Lung (tissue), 12 donors: ENCODE measurements around the gene STK32B. TPM values are rescaled to one million over a fixed set of nuclear protein-coding genes. Genes with fewer than 3 reads are reported as not detected.

Experiments
- ATAC-seq: fragments of 200-7000 bp; cut with Tn5 transposase; one replicate; pipeline ENCODE4 v1.9.1; 2020; ENCODE audit warnings: moderate number of reproducible peaks; ENCODE audit not compliant: insufficient read depth, low FRiP score
- DNase-seq, 3 donors: peaks; one replicate each; pipeline ENCODE4 v3.0.0-alpha.2; 2013 to 2017
- H3K27ac ChIP-seq, 2 donors: one replicate each; pipeline ENCODE4 v1.5.1; 2013; ENCODE audit warnings: mild to moderate bottlenecking in 2 of 2, moderate library complexity in 2 of 2, control low read depth in 1 of 2, inconsistent platforms in 1 of 2, low read depth in 1 of 2, low read length in 1 of 2
- H3K27me3 ChIP-seq, 3 donors: one replicate each; pipeline ENCODE4 v1.5.1; 2013; ENCODE audit warnings: low read length in 2 of 3; ENCODE audit not compliant: control insufficient read depth in 3 of 3, insufficient read depth in 3 of 3
- H3K36me3 ChIP-seq, 4 donors: one replicate each; pipeline ENCODE4 v1.5.1; 2013; ENCODE audit warnings: low read length in 4 of 4, mild to moderate bottlenecking in 1 of 4, moderate library complexity in 1 of 4; ENCODE audit not compliant: control insufficient read depth in 4 of 4, insufficient read depth in 4 of 4
- H3K4me1 ChIP-seq, 5 donors: one replicate each; pipeline ENCODE4 v1.5.1; 2013; ENCODE audit warnings: low read length in 5 of 5, mild to moderate bottlenecking in 2 of 5, moderate library complexity in 1 of 5; ENCODE audit not compliant: control insufficient read depth in 5 of 5, insufficient read depth in 5 of 5
- H3K4me3 ChIP-seq: one replicate; pipeline ENCODE4 v1.5.1; 2013; ENCODE audit warnings: mild to moderate bottlenecking, control low read depth, moderate library complexity
- H3K9ac ChIP-seq, 2 donors: one replicate each; pipeline ENCODE4 v1.5.1; 2013; ENCODE audit warnings: low read length in 2 of 2, control low read depth in 1 of 2; ENCODE audit not compliant: insufficient read depth in 1 of 2
- H3K9me3 ChIP-seq, 4 donors: one replicate each; pipeline ENCODE4 v1.5.1; 2013; ENCODE audit warnings: low read length in 3 of 4, mild to moderate bottlenecking in 1 of 4, moderate library complexity in 1 of 4; ENCODE audit not compliant: control insufficient read depth in 4 of 4, insufficient read depth in 3 of 4
- WGBS, 2 donors: extraction: QIAGEN DNeasy Blood & Tissue Kit; methylation state at CpG; one replicate each; pipeline ENCODE4 v1.1.7; 2013; 5-methylcytosine and 5-hydroxymethylcytosine counted together
- polyA plus RNA-seq, 2 donors: library from polyadenylated mRNA; stranded (reverse); fragments of 200-250 nt; gene quantifications; one replicate each; pipeline ENCODE4 v1.2.1, GENCODE V29; 2013
- total RNA-seq, 2 donors: library from RNA; depleted of rRNA in 1 of 2; stranded (reverse); fragments of >200 nt in 1 of 2; gene quantifications; one replicate each; pipeline ENCODE4 v1.2.1, GENCODE V29; 2014 to 2021
- TF ChIP-seq, protein P1 (sequence below): IDR thresholded peaks from 2 replicates; pipeline ENCODE4 v1.5.1; 2012; ENCODE audit warnings: mild to moderate bottlenecking; ENCODE audit errors: control extremely low read depth, extremely low read depth
- donor health status: control.
- donor health status: control.
- donor health status: Bipolar disorder and iron deficiency.
- donor health status: healthy.
- donor health status: DM: yes; HTN: yes; CAD: no.

STK32B gene
- total and polyA plus RNA-seq, 4 donors: 0.29 to 2.2 (median 1.4) TPM

DNA sequence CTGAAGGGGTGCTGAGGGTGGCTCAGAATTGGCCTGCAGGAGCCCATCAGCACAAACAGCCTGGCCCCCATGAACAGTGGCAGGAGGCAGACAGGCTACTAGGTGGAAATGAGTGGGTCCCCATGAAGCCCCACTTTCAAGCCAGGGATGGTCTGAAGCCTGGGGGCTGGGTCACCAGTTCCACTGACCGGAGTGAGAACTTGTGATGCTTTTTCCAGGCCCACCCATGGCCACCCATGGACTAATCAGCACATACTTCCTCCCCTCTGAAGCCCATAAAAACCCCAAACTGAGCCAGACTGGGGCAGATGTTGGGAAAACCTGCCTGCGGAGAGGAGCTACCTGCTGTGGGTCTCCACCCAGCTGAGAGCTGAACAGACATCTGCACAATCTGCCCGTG, 372.9 kb downstream of the STK32B start:
- Histone ChIP-seq H3K9me3 (peaks cover 0 to 9% (median 0%) of the 10 kb centered on the region in 4 donors), H3K9ac (no peak overlapping the region), H3K4me1 (no peaks in the 10 kb centered on the region), H3K4me3 (no peak overlapping the region), H3K27ac (no peak overlapping the region), H3K27me3 (no peaks in the 10 kb centered on the region), H3K36me3 (no peaks in the 10 kb centered on the region)
- TF ChIP-seq, protein P1, sequence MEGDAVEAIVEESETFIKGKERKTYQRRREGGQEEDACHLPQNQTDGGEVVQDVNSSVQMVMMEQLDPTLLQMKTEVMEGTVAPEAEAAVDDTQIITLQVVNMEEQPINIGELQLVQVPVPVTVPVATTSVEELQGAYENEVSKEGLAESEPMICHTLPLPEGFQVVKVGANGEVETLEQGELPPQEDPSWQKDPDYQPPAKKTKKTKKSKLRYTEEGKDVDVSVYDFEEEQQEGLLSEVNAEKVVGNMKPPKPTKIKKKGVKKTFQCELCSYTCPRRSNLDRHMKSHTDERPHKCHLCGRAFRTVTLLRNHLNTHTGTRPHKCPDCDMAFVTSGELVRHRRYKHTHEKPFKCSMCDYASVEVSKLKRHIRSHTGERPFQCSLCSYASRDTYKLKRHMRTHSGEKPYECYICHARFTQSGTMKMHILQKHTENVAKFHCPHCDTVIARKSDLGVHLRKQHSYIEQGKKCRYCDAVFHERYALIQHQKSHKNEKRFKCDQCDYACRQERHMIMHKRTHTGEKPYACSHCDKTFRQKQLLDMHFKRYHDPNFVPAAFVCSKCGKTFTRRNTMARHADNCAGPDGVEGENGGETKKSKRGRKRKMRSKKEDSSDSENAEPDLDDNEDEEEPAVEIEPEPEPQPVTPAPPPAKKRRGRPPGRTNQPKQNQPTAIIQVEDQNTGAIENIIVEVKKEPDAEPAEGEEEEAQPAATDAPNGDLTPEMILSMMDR: no peak
- DNase-seq (no peak), ATAC-seq (no peak)
- 80 to 89% methylated on average over 3 of the region's 3 CpGs for WGBS, 2 donors

DNA sequence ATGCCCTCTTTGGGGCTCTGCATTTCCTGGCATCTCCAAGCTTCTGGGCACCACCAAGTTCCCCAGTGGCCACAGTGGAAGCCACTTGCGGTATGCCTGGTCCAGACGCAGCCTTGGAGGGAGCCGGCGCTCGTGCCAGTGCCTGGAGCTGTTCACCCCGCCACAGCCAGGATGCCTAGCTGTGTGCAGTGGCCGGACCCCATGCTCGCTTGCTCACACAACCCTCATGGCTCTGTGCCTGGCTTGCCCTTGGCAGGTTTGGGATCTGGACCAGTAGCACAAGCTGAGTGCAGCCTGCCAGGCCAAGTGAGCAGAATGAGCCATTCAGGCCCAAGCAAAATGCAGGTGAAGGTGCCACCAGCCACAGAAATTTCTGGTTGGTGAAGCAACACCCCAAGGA, 373.6 kb downstream of the STK32B start:
- Histone ChIP-seq H3K9me3 (peaks cover 0 to 9% (median 0%) of the 10 kb centered on the region in 4 donors), H3K27me3 (no peaks in the 10 kb centered on the region), H3K4me3 (no peak overlapping the region), H3K36me3 (no peaks in the 10 kb centered on the region), H3K4me1 (no peaks in the 10 kb centered on the region), H3K27ac (no peak overlapping the region), H3K9ac (no peak overlapping the region)
- ATAC-seq (no peak), DNase-seq (no peak)
- WGBS, 2 donors: 92 to 96% methylated on average over 4 to 8 of the region's 8 CpGs
- TF ChIP-seq, protein P1: no peak

DNA sequence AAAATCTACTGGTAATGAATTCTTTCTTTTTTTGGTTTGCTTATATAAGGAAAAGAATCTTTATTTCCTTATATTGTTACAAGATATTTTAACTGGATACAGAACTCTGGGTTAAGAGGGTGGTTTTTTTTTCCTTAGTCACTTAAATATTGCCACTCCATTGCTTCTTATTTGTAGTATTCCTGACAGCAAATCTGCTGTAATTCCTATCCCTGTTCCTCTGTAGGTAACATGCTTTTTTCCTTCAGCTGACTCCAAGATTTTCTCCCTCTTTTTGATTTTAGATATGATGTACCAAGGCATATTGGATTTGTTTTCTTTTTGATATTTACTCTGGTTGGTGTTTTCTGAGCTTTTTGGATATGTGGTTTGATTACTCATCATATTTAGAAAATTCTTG, 378.5 kb downstream of the STK32B start:
- TF ChIP-seq, protein P1: no peak
- Histone ChIP-seq H3K27ac (no peak overlapping the region), H3K4me1 (no peaks in the 10 kb centered on the region), H3K36me3 (no peaks in the 10 kb centered on the region), H3K27me3 (no peaks in the 10 kb centered on the region), H3K9me3 (peaks cover 0 to 4% (median 0%) of the 10 kb centered on the region in 4 donors), H3K9ac (no peak overlapping the region), H3K4me3 (no peak overlapping the region)
- ATAC-seq (no peak), DNase-seq (no peak)

DNA sequence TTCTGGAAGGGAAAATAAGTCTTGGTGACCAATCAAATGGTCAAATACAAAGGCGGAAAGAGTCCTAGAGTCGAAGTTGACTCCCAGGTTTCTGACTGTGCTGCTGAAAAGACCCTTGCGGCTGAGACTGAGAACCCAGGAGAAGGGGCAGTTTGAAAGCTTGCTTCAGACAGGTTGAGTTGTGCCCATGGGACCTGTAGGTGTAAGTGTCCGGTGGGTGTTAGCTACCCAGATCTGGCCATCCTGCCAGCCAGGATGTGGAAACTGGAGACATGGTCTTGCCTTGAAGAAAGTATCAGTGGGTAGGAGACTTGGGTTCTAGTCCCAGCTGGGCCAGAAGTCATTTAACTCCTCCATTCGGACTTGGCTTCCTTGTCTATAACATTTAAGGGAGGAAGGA, 381.9 kb downstream of the STK32B start:
- TF ChIP-seq, protein P1: no peak
- H3K9ac ChIP-seq: no peak overlapping the region
- no peak for DNase-seq
- no peaks in the 10 kb centered on the region for H3K36me3 ChIP-seq
- H3K9me3 ChIP-seq: peaks cover 0 to 6% (median 0%) of the 10 kb centered on the region in 4 donors
- no peak overlapping the region for H3K4me3 ChIP-seq
- ATAC-seq: no peak
- H3K27me3 ChIP-seq: no peaks in the 10 kb centered on the region
- no peak overlapping the region for H3K27ac ChIP-seq
- H3K4me1 ChIP-seq: no peaks in the 10 kb centered on the region
- 89 to 91% methylated on average over 5 of the region's 5 CpGs for WGBS, 2 donors
